ENCODE results near the gene AMN1. TPM values are rescaled to one million over a fixed set of nuclear protein-coding genes. Genes with fewer than 3 reads are reported as not detected.

The AMN1 gene
- total RNA-seq, 2 experiments from 2014 or later, result 12.6 to 20.1 TPM

GRCh38 chr12:31651893-31652521, 76.8 kb downstream of the AMN1 start:
- CTCF ChIA-PET (ENCODE audit: unreplicated experiment), result interaction anchor here (1.5 kb wide), 1 partner anchor 10 kb away, joined by 5 read pairs; no protein-coding TSS in a partner anchor
- Histone ChIP-seq H3K36me3 (ENCODE audit: insufficient read depth, low read length) (no peaks in the 10 kb centered on the region), H3K9me2 (ENCODE audit: insufficient read depth, low read length) (no peaks in the 10 kb centered on the region), H3K27ac (ENCODE audit: low read depth, low read length, poor library complexity, severe bottlenecking) (no peak overlapping the region), H3K4me3 (ENCODE audit: low read depth, low read length, poor library complexity, severe bottlenecking) (no peak overlapping the region), H3K4me1 (ENCODE audit: insufficient read depth, low read length, poor library complexity, severe bottlenecking) (peaks cover 13% of the 10 kb centered on the region), H3K4me2 (ENCODE audit: low read length) (no peak overlapping the region), H3K79me2 (ENCODE audit: insufficient read depth, low read depth, low read length) (no peaks in the 10 kb centered on the region), H4K20me1 (ENCODE audit: insufficient read depth, low read length) (no peaks in the 10 kb centered on the region), H3K9me3 (ENCODE audit: low read length) (no peaks in the 10 kb centered on the region), H2AFZ (ENCODE audit: low read length) (peak overlapping the region; percentile 73; the same call in 1 of the 2 replicates)
- intact Hi-C loops (cut with micrococcal nuclease; ENCODE audit: unreplicated experiment), result loop anchor here (5.0 to 10.0 kb wide), 5 partner anchors 400 to 803 kb away; partner anchors contain the start of gene FGD4
- no TSS peak for BruUV-seq (replicated peaks)
- TF ChIP-seq CTCF (conservative IDR thresholded peaks at IDR 0.05; ENCODE audit: low read length), result no peak
- TF ChIP-seq EZH2phosphoT487 (IDR thresholded peaks at IDR 0.05; ENCODE audit: borderline replicate concordance, low read depth, low read length), result no peak
- POLR2A ChIA-PET, result interaction anchor here (0.5 to 1.7 kb wide), 5 partner anchors 11 to 544 kb away, joined by 3 to 6 read pairs (median 4); no protein-coding TSS in a partner anchor
- DNase-seq (ENCODE audit: low spot score), result no peak

- ChIA-PET CTCF (ENCODE audit: unreplicated experiment) (no interaction called here), POLR2A (interaction anchor here (0.6 to 0.7 kb wide), 3 partner anchors 15 to 997 kb away, joined by 3 to 4 read pairs (median 3); no protein-coding TSS in a partner anchor)
- BruUV-seq (replicated peaks), result no TSS peak
- Histone ChIP-seq H2AFZ (ENCODE audit: low read length) (0 out of 2 replicates have a peak overlapping the region, but pooled peaks have one; percentile 28), H3K4me3 (ENCODE audit: low read depth, low read length, poor library complexity, severe bottlenecking) (no peak overlapping the region), H3K9me2 (ENCODE audit: insufficient read depth, low read length) (no peaks in the 10 kb centered on the region), H3K79me2 (ENCODE audit: insufficient read depth, low read depth, low read length) (no peaks in the 10 kb centered on the region), H4K20me1 (ENCODE audit: insufficient read depth, low read length) (no peaks in the 10 kb centered on the region), H3K4me1 (ENCODE audit: insufficient read depth, low read length, poor library complexity, severe bottlenecking) (peaks cover 16% of the 10 kb centered on the region), H3K9me3 (ENCODE audit: low read length) (no peaks in the 10 kb centered on the region), H3K27ac (ENCODE audit: low read depth, low read length, poor library complexity, severe bottlenecking) (no peak overlapping the region), H3K36me3 (ENCODE audit: insufficient read depth, low read length) (no peaks in the 10 kb centered on the region), H3K4me2 (ENCODE audit: low read length) (no peak overlapping the region)
- intact Hi-C loops (cut with micrococcal nuclease; ENCODE audit: unreplicated experiment), result loop anchor here (5.0 to 10.0 kb wide), 5 partner anchors 399 to 804 kb away; partner anchors contain the start of gene FGD4
- TF ChIP-seq CTCF (conservative IDR thresholded peaks at IDR 0.05; ENCODE audit: low read length) (no peak), EZH2phosphoT487 (IDR thresholded peaks at IDR 0.05; ENCODE audit: borderline replicate concordance, low read depth, low read length) (no peak)
- DNase-seq (ENCODE audit: low spot score), result no peak
These were observed 77.9 kb downstream of the AMN1 start for GRCh38 chr12:31650918-31651317.

GRCh38 chr12:31647086-31647491, 81.7 kb downstream of the AMN1 start:
- ChIA-PET CTCF (ENCODE audit: unreplicated experiment) (no interaction called here), POLR2A (interaction anchor here (0.6 to 1.2 kb wide), 4 partner anchors 10 to 99 kb away, joined by 3 to 7 read pairs (median 3); no protein-coding TSS in a partner anchor)
- no peaks in the 10 kb centered on the region for H3K9me3 ChIP-seq (ENCODE audit: low read length)
- no peak overlapping the region for H3K4me2 ChIP-seq (ENCODE audit: low read length)
- no peak overlapping the region for H3K4me3 ChIP-seq (ENCODE audit: low read depth, low read length, poor library complexity, severe bottlenecking)
- no peak overlapping the region for H2AFZ ChIP-seq (ENCODE audit: low read length)
- H3K27ac ChIP-seq (ENCODE audit: low read depth, low read length, poor library complexity, severe bottlenecking), result no peak overlapping the region
- TF ChIP-seq CTCF (conservative IDR thresholded peaks at IDR 0.05; ENCODE audit: low read length) (no peak), EZH2phosphoT487 (IDR thresholded peaks at IDR 0.05; ENCODE audit: borderline replicate concordance, low read depth, low read length) (no peak)
- H4K20me1 ChIP-seq (ENCODE audit: insufficient read depth, low read length), result no peaks in the 10 kb centered on the region
- no peaks in the 10 kb centered on the region for H3K9me2 ChIP-seq (ENCODE audit: insufficient read depth, low read length)
- no peaks in the 10 kb centered on the region for H3K36me3 ChIP-seq (ENCODE audit: insufficient read depth, low read length)
- no peaks in the 10 kb centered on the region for H3K79me2 ChIP-seq (ENCODE audit: insufficient read depth, low read depth, low read length)
- BruUV-seq (replicated peaks), result no TSS peak
- peaks cover 5% of the 10 kb centered on the region for H3K4me1 ChIP-seq (ENCODE audit: insufficient read depth, low read length, poor library complexity, severe bottlenecking)
- intact Hi-C loops (cut with micrococcal nuclease; ENCODE audit: unreplicated experiment), result no loop called here
- DNase-seq (ENCODE audit: low spot score), result no peak
